Neural cell (in vitro differentiated cells): ENCODE results near the gene PRPF40A. TPM values are rescaled to one million over a fixed set of nuclear protein-coding genes. Genes with fewer than 3 reads are reported as not detected.

Source experiments
- H2AFZ ChIP-seq: fragments of 200-600, 300-800 bp; sonication (generic), shearing (Covaris generic); 2 replicates; pipeline ENCODE4 v1.6.0; 2014; ENCODE audit warnings: low read depth, mild to moderate bottlenecking, antibody characterized with exemption, low read length, moderate library complexity
- H3F3A ChIP-seq: fragments of 200-600 bp; shearing (Covaris generic); 2 replicates; pipeline ENCODE4 v1.6.1; 2016; ENCODE audit warnings: mild to moderate bottlenecking, moderate library complexity, mixed read lengths, antibody characterized with exemption, low read length; ENCODE audit not compliant: insufficient read depth, poor library complexity, severe bottlenecking
- H3K27ac ChIP-seq: fragments of 200-600, 300-800 bp; sonication (generic), shearing (Covaris generic); 2 replicates; pipeline ENCODE4 v1.5.1; 2014; ENCODE audit warnings: mild to moderate bottlenecking, low read length, moderate library complexity
- H3K27me3 ChIP-seq: fragments of 300-800, 200-600 bp; sonication (generic), shearing (Covaris generic); 2 replicates; pipeline ENCODE4 v1.6.0; 2014; ENCODE audit warnings: mild to moderate bottlenecking, low read depth, low read length, moderate library complexity; ENCODE audit not compliant: insufficient read depth
- H3K36me3 ChIP-seq: fragments of 300-800, 200-600 bp; sonication (generic), shearing (Covaris generic); 2 replicates; pipeline ENCODE4 v1.5.1; 2014; ENCODE audit warnings: mild to moderate bottlenecking, antibody characterized with exemption, low read length, moderate library complexity; ENCODE audit not compliant: insufficient read depth
- H3K4me2 ChIP-seq: fragments of 300-800, 200-600 bp; sonication (generic), shearing (Covaris generic); 2 replicates; pipeline ENCODE4 v1.6.0; 2014; ENCODE audit warnings: mild to moderate bottlenecking, low read length
- H3K4me3 ChIP-seq: fragments of 300-800, 200-600 bp; sonication (generic), shearing (Covaris generic); 2 replicates; pipeline ENCODE4 v1.5.1; 2014; ENCODE audit warnings: mild to moderate bottlenecking, low read length, moderate library complexity
- H3K79me2 ChIP-seq: fragments of 200-600 bp; shearing (Covaris generic); replicated peaks from 2 replicates; pipeline ENCODE4 v1.6.0; 2014; ENCODE audit warnings: mild to moderate bottlenecking, low read length, moderate library complexity; ENCODE audit not compliant: insufficient read depth
- H3K9ac ChIP-seq: fragments of 300-800, 200-600 bp; sonication (generic), shearing (Covaris generic); 2 replicates; pipeline ENCODE4 v1.6.1; 2016; ENCODE audit warnings: mild to moderate bottlenecking, low read length, mixed read lengths
- H3K9me2 ChIP-seq: fragments of 200-600 bp; shearing (Covaris generic); 2 replicates; pipeline ENCODE4 v1.6.1; 2016; ENCODE audit warnings: mild to moderate bottlenecking, low read length, mixed read lengths; ENCODE audit not compliant: insufficient read depth
- H3K9me3 ChIP-seq: fragments of 200-600, 300-800 bp; sonication (generic), shearing (Covaris generic); 2 replicates; pipeline ENCODE4 v1.6.1; 2016; ENCODE audit warnings: mild to moderate bottlenecking, mixed run types, low read length, moderate library complexity, mixed read lengths
- H4K20me1 ChIP-seq: fragments of 200-600 bp; shearing (Covaris generic); 2 replicates; pipeline ENCODE4 v1.6.1; 2016; ENCODE audit warnings: mild to moderate bottlenecking, mixed run types; ENCODE audit not compliant: insufficient read depth
- EP300 ChIP-seq: fragments of 450-650 bp; conservative IDR thresholded peaks from 2 replicates; pipeline ENCODE4 v1.6.1; 2014; ENCODE audit warnings: antibody characterized with exemption, mild to moderate bottlenecking, moderate library complexity; ENCODE audit not compliant: poor library complexity, severe bottlenecking
- EZH2 ChIP-seq: fragments of 200-600, 300-800 bp; shearing (Covaris generic), sonication (generic); IDR thresholded peaks from 2 replicates; pipeline ENCODE4 v1.6.1; 2014; ENCODE audit warnings: antibody characterized with exemption, low read length, borderline replicate concordance, mild to moderate bottlenecking; ENCODE audit not compliant: insufficient read depth, poor library complexity, severe bottlenecking
- MXI1 ChIP-seq: fragments of 450-650 bp; conservative IDR thresholded peaks from 2 replicates; pipeline ENCODE4 v1.6.1; 2014; ENCODE audit warnings: antibody characterized with exemption, mild to moderate bottlenecking; ENCODE audit not compliant: poor library complexity, severe bottlenecking
- POLR2AphosphoS5 ChIP-seq: IDR thresholded peaks from 2 replicates; pipeline ENCODE4 v1.6.1; 2012
- RAD21 ChIP-seq: fragments of 450-650 bp; conservative IDR thresholded peaks from 2 replicates; pipeline ENCODE4 v1.6.1; 2014; ENCODE audit warnings: antibody characterized with exemption, mild to moderate bottlenecking, moderate library complexity
- SMC3 ChIP-seq: fragments of 450-650 bp; conservative IDR thresholded peaks from 2 replicates; pipeline ENCODE4 v1.6.1; 2014; ENCODE audit warnings: antibody characterized with exemption, mild to moderate bottlenecking, moderate library complexity; ENCODE audit not compliant: poor library complexity
- TAF1 ChIP-seq: IDR thresholded peaks from 2 replicates; pipeline ENCODE4 v1.6.1; 2012; ENCODE audit warnings: low read depth
- polyA plus RNA-seq: library from polyadenylated mRNA; depleted of rRNA; stranded (reverse); fragments of >200 nt; gene quantifications from 2 replicates; pipeline ENCODE4 v1.2.3, GENCODE V29; 2014
- TF ChIP-seq, protein P1 (sequence below): fragments of 450-650 bp; IDR thresholded peaks from 2 replicates; pipeline ENCODE4 v1.5.1; 2014; ENCODE audit warnings: antibody characterized with exemption, mild to moderate bottlenecking, moderate library complexity; ENCODE audit not compliant: poor library complexity, severe bottlenecking
- TF ChIP-seq, protein P2 (sequence below): IDR thresholded peaks from 2 replicates; pipeline ENCODE4 v1.6.1; 2012; ENCODE audit warnings: borderline replicate concordance

PRPF40A gene
- polyA plus RNA-seq, 1 donor from 2014 or later, result 105 TPM

DNA sequence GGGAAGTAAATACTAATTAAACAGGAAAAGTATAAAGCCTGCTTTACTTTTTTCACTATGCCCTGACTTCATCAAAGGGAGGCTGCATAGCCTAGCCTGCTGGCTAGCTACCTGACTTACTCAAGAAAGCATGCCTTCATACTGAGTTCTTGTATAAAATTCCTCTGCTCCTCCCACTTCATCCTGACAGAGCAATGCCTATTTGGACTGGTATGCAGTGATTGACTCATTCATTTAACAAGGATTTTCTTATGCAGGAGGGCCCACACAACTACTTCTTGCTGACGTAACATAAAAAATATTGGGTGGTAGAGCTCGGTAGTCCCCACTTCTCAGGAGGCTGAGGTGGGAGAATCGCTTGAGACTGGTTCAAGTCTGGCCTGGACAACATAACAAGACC is 70.5 kb downstream of the PRPF40A start:
- TF ChIP-seq, protein P1, sequence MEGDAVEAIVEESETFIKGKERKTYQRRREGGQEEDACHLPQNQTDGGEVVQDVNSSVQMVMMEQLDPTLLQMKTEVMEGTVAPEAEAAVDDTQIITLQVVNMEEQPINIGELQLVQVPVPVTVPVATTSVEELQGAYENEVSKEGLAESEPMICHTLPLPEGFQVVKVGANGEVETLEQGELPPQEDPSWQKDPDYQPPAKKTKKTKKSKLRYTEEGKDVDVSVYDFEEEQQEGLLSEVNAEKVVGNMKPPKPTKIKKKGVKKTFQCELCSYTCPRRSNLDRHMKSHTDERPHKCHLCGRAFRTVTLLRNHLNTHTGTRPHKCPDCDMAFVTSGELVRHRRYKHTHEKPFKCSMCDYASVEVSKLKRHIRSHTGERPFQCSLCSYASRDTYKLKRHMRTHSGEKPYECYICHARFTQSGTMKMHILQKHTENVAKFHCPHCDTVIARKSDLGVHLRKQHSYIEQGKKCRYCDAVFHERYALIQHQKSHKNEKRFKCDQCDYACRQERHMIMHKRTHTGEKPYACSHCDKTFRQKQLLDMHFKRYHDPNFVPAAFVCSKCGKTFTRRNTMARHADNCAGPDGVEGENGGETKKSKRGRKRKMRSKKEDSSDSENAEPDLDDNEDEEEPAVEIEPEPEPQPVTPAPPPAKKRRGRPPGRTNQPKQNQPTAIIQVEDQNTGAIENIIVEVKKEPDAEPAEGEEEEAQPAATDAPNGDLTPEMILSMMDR, result no peak
- TF ChIP-seq MXI1, result no peak
- no peak for TF ChIP-seq TAF1
- TF ChIP-seq RAD21, result no peak
- TF ChIP-seq EP300, result no peak
- TF ChIP-seq, protein P2, sequence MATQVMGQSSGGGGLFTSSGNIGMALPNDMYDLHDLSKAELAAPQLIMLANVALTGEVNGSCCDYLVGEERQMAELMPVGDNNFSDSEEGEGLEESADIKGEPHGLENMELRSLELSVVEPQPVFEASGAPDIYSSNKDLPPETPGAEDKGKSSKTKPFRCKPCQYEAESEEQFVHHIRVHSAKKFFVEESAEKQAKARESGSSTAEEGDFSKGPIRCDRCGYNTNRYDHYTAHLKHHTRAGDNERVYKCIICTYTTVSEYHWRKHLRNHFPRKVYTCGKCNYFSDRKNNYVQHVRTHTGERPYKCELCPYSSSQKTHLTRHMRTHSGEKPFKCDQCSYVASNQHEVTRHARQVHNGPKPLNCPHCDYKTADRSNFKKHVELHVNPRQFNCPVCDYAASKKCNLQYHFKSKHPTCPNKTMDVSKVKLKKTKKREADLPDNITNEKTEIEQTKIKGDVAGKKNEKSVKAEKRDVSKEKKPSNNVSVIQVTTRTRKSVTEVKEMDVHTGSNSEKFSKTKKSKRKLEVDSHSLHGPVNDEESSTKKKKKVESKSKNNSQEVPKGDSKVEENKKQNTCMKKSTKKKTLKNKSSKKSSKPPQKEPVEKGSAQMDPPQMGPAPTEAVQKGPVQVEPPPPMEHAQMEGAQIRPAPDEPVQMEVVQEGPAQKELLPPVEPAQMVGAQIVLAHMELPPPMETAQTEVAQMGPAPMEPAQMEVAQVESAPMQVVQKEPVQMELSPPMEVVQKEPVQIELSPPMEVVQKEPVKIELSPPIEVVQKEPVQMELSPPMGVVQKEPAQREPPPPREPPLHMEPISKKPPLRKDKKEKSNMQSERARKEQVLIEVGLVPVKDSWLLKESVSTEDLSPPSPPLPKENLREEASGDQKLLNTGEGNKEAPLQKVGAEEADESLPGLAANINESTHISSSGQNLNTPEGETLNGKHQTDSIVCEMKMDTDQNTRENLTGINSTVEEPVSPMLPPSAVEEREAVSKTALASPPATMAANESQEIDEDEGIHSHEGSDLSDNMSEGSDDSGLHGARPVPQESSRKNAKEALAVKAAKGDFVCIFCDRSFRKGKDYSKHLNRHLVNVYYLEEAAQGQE, result no peak
- Histone ChIP-seq H3K79me2 (no peaks in the 10 kb centered on the region), H3K9me2 (no peaks in the 10 kb centered on the region), H3K9ac (no peak overlapping the region), H3F3A (no peaks in the 10 kb centered on the region), H3K4me3 (no peak overlapping the region), H3K36me3 (peaks cover 8% of the 10 kb centered on the region), H3K4me2 (no peak overlapping the region), H4K20me1 (no peaks in the 10 kb centered on the region), H3K27ac (no peak overlapping the region), H2AFZ (no peak overlapping the region), H3K27me3 (no peaks in the 10 kb centered on the region), H3K9me3 (no peaks in the 10 kb centered on the region)

DNA sequence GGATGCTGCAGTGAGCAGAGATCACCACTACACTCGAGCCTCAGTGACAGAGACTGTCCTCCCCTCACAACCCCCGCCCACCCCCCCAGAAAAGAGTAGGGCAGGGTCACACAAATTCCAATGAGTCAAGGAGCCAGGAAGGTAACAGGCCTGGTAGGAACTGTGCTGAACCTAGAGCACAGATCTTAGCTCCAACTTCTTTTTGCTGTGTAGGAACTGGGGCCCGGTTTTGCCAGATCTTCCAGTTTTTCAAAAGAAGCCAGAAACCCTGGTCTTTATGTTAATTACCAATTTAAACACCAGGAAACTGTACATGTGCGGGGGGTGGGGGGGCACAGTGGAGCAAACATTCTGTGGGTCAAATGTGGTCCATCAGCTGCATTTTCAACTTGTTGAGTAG is 71.0 kb downstream of the PRPF40A start:
- no peak overlapping the region for H3K4me3 ChIP-seq
- no peaks in the 10 kb centered on the region for H3F3A ChIP-seq
- H3K79me2 ChIP-seq, result no peaks in the 10 kb centered on the region
- no peak overlapping the region for H3K4me2 ChIP-seq
- no peak overlapping the region for H3K27ac ChIP-seq
- TF ChIP-seq MXI1, result no peak
- TF ChIP-seq EZH2, result no peak
- no peak for TF ChIP-seq SMC3
- TF ChIP-seq RAD21, result no peak
- TF ChIP-seq EP300, result no peak
- TF ChIP-seq TAF1, result no peak
- TF ChIP-seq POLR2AphosphoS5, result no peak
- TF ChIP-seq, protein P2, result no peak
- TF ChIP-seq, protein P1, result no peak
- peaks cover 8% of the 10 kb centered on the region for H3K36me3 ChIP-seq
- H4K20me1 ChIP-seq, result no peaks in the 10 kb centered on the region
- no peaks in the 10 kb centered on the region for H3K9me3 ChIP-seq
- H3K27me3 ChIP-seq, result no peaks in the 10 kb centered on the region
- no peaks in the 10 kb centered on the region for H3K9me2 ChIP-seq
- no peak overlapping the region for H2AFZ ChIP-seq
- H3K9ac ChIP-seq, result no peak overlapping the region
